ENCODE measurements around the gene COL23A1. TPM values are rescaled to one million over a fixed set of nuclear protein-coding genes. Genes with fewer than 3 reads are reported as not detected.
A peak's percentile ranks its signal among the peaks of the same experiment; 100 is the strongest.

Gene COL23A1
- polyA plus RNA-seq, 3 donors: 0.11 to 0.21 TPM; not detected in 1

- Histone ChIP-seq H3K4me1 (ENCODE audit: control insufficient read depth in 1 of 2, insufficient read depth in 2 of 2, low read length in 2 of 2) (peaks cover 14 to 16% of the 10 kb centered on the region in 2 donors), H3K9me3 (replicated peaks in 1 of 2; ENCODE audit: control insufficient read depth in 1 of 2, insufficient read depth in 1 of 2, low read length in 2 of 2) (peaks cover 0 to 3% of the 10 kb centered on the region in 2 donors), H3K79me2 (ENCODE audit: insufficient read depth, low read length) (peaks cover 4% of the 10 kb centered on the region), H3K27me3 (ENCODE audit: control insufficient read depth in 2 of 2, insufficient read depth in 2 of 2, low read length in 2 of 2) (no peaks in the 10 kb centered on the region), H3K4me2 (replicated peaks; ENCODE audit: extremely low read depth, low read length, poor library complexity, severe bottlenecking) (no peak overlapping the region), H3K4me3 (replicated peaks in 1 of 3; ENCODE audit: low read depth in 2 of 3, low read length in 3 of 3) (no peak overlapping the region), H4K20me1 (ENCODE audit: insufficient read depth, low read length) (no peaks in the 10 kb centered on the region), H3K9ac (ENCODE audit: insufficient read depth, low read length, poor library complexity, severe bottlenecking) (no peak overlapping the region), H3K27ac (ENCODE audit: low read depth in 1 of 2, low read length in 2 of 2) (no peak overlapping the region), H3K36me3 (replicated peaks in 1 of 2; ENCODE audit: control insufficient read depth in 1 of 2, insufficient read depth in 2 of 2, low read length in 2 of 2) (no peaks in the 10 kb centered on the region), H2AFZ (ENCODE audit: insufficient read depth, low read depth, low read length, poor library complexity, severe bottlenecking) (no peak overlapping the region)
- peaks cover 5 to 15% (median 7%) of the 10 kb centered on the region in 7 donors for H3K9me3 Mint-ChIP-seq
- TF ChIP-seq, protein P1, sequence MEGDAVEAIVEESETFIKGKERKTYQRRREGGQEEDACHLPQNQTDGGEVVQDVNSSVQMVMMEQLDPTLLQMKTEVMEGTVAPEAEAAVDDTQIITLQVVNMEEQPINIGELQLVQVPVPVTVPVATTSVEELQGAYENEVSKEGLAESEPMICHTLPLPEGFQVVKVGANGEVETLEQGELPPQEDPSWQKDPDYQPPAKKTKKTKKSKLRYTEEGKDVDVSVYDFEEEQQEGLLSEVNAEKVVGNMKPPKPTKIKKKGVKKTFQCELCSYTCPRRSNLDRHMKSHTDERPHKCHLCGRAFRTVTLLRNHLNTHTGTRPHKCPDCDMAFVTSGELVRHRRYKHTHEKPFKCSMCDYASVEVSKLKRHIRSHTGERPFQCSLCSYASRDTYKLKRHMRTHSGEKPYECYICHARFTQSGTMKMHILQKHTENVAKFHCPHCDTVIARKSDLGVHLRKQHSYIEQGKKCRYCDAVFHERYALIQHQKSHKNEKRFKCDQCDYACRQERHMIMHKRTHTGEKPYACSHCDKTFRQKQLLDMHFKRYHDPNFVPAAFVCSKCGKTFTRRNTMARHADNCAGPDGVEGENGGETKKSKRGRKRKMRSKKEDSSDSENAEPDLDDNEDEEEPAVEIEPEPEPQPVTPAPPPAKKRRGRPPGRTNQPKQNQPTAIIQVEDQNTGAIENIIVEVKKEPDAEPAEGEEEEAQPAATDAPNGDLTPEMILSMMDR (IDR thresholded peaks at IDR 0.05): no peak
- H3K4me3 Mint-ChIP-seq: no peak overlapping the region
- WGBS (ENCODE audit: insufficient coverage): 100% methylated on average over 4 of the region's 8 CpGs
- H3K27ac Mint-ChIP-seq: no peak overlapping the region
- peaks cover 12% of the 10 kb centered on the region for H3K4me1 Mint-ChIP-seq
- intact Hi-C loops (cut with micrococcal nuclease): no loop called here
- H3K27me3 Mint-ChIP-seq (ENCODE audit: low read depth in 3 of 3): peaks cover 0 to 3% (median 0%) of the 10 kb centered on the region in 3 donors
- H3K36me3 Mint-ChIP-seq: peaks cover 0 to 6% of the 10 kb centered on the region in 2 donors
- no peak for DNase-seq
These were observed 186.8 kb downstream of the COL23A1 start for GRCh38 chr5:178403351-178403750.

- Histone ChIP-seq H2AFZ (ENCODE audit: insufficient read depth, low read depth, low read length, poor library complexity, severe bottlenecking) (peak overlapping the region; percentile 13), H3K9me3 (replicated peaks in 1 of 2; ENCODE audit: control insufficient read depth in 1 of 2, insufficient read depth in 1 of 2, low read length in 2 of 2) (no peaks in the 10 kb centered on the region), H4K20me1 (ENCODE audit: insufficient read depth, low read length) (no peaks in the 10 kb centered on the region), H3K9ac (ENCODE audit: insufficient read depth, low read length, poor library complexity, severe bottlenecking) (no peak overlapping the region), H3K27me3 (ENCODE audit: control insufficient read depth in 2 of 2, insufficient read depth in 2 of 2, low read length in 2 of 2) (no peaks in the 10 kb centered on the region), H3K27ac (ENCODE audit: low read depth in 1 of 2, low read length in 2 of 2) (no peak overlapping the region), H3K4me3 (replicated peaks in 1 of 3; ENCODE audit: low read depth in 2 of 3, low read length in 3 of 3) (no peak overlapping the region), H3K4me2 (replicated peaks; ENCODE audit: extremely low read depth, low read length, poor library complexity, severe bottlenecking) (no peak overlapping the region), H3K36me3 (replicated peaks in 1 of 2; ENCODE audit: control insufficient read depth in 1 of 2, insufficient read depth in 2 of 2, low read length in 2 of 2) (no peaks in the 10 kb centered on the region), H3K4me1 (ENCODE audit: control insufficient read depth in 1 of 2, insufficient read depth in 2 of 2, low read length in 2 of 2) (peaks cover 4% of the 10 kb centered on the region in 2 donors), H3K79me2 (ENCODE audit: insufficient read depth, low read length) (no peaks in the 10 kb centered on the region)
- Mint-ChIP-seq H3K27ac (no peak overlapping the region), H3K4me1 (peaks cover 3% of the 10 kb centered on the region), H3K9me3 (no peaks in the 10 kb centered on the region), H3K27me3 (ENCODE audit: low read depth in 3 of 3) (peaks cover 0 to 4% (median 1%) of the 10 kb centered on the region in 3 donors), H3K36me3 (no peaks in the 10 kb centered on the region), H3K4me3 (no peak overlapping the region)
- no peak for DNase-seq
- TF ChIP-seq, protein P1 (IDR thresholded peaks at IDR 0.05): no peak
- WGBS (ENCODE audit: insufficient coverage): 97% methylated on average over 8 of the region's 12 CpGs
- intact Hi-C loops (cut with micrococcal nuclease): no loop called here
These were observed 190.5 kb downstream of the COL23A1 start for GRCh38 chr5:178399701-178400095.
